Right ventricle myocardium superior (tissue), 1 donor: ENCODE results near the gene CTNNA1. TPM values are rescaled to one million over a fixed set of nuclear protein-coding genes. Genes with fewer than 3 reads are reported as not detected.
"Not testable (repeated sequence)": the region's sequence is repeated elsewhere in the genome, so short reads cannot be mapped to it uniquely, and the experiment has no call there.

Experiments
- ATAC-seq: fragments of 200-7000 bp; cut with Tn5 transposase; one replicate; pipeline ENCODE4 v1.9.1; 2020; ENCODE audit warnings: mild to moderate bottlenecking; ENCODE audit not compliant: poor library complexity
- DNase-seq: peaks from one replicate; pipeline ENCODE4 v3.0.0-alpha.2; 2020
- intact Hi-C: fragments of 100-400 bp; cut with DNase I; formaldehyde crosslinking; loops from one replicate; pipeline ENCODE4 v1.11.2; 2022
- total RNA-seq: library from RNA; stranded (reverse); fragmentation: NEBNext Ultra II Directional; extraction: Animal tissue kit (Norgen Biotek cat#: 25700); gene quantifications from one replicate; pipeline ENCODE4 v1.2.1, GENCODE V29; 2021
- donor health status: DM: no; HTN: yes; CAD: no; lungs with severe emphysema.

The CTNNA1 gene
- total RNA-seq, 1 donor from 2014 or later: 297 TPM

- no peak for ATAC-seq
- DNase-seq: no peak
- intact Hi-C loops: no loop called here
Measured at GRCh38 chr5:138722544-138723177, 30.6 kb upstream of the CTNNA1 start.

- DNase-seq: peak; percentile 71
Measured at GRCh38 chr5:138724470-138725146, 28.6 kb upstream of the CTNNA1 start.

GRCh38 chr5:138725153-138725817, 27.9 kb upstream of the CTNNA1 start:
- ATAC-seq (peak; percentile 82), DNase-seq (peak; percentile 66)
- intact Hi-C loops: no loop called here

More at GRCh38 chr5:138724470-138725146, 28.6 kb upstream of the CTNNA1 start:
- ATAC-seq: peak; percentile 81
- intact Hi-C loops: no loop called here

- peak; percentile 62 for ATAC-seq
Measured at GRCh38 chr5:138725818-138726416, 27.3 kb upstream of the CTNNA1 start.

GRCh38 chr5:138726848-138727247, 26.4 kb upstream of the CTNNA1 start:
- no peak for ATAC-seq

More at GRCh38 chr5:138725818-138726416, 27.3 kb upstream of the CTNNA1 start:
- DNase-seq: no peak
- intact Hi-C loops: no loop called here

GRCh38 chr5:138730496-138730895, 22.7 kb upstream of the CTNNA1 start:
- ATAC-seq, DNase-seq, intact Hi-C loops: not testable (repeated sequence)

More at GRCh38 chr5:138726848-138727247, 26.4 kb upstream of the CTNNA1 start:
- DNase-seq: no peak
- intact Hi-C loops: no loop called here

- ATAC-seq (no peak), DNase-seq (no peak)
- intact Hi-C loops: no loop called here
Measured at GRCh38 chr5:138732466-138732865, 20.8 kb upstream of the CTNNA1 start.

GRCh38 chr5:138732933-138733332, 20.3 kb upstream of the CTNNA1 start:
- no peak for ATAC-seq
- intact Hi-C loops: no loop called here
- no peak for DNase-seq

GRCh38 chr5:138733509-138733908, 19.7 kb upstream of the CTNNA1 start:
- intact Hi-C loops: no loop called here
- ATAC-seq (no peak), DNase-seq (no peak)

- ATAC-seq (no peak), DNase-seq (no peak)
- intact Hi-C loops: no loop called here
Measured at GRCh38 chr5:138736293-138736692, 16.9 kb upstream of the CTNNA1 start.

GRCh38 chr5:138737494-138738265, 15.5 kb upstream of the CTNNA1 start:
- intact Hi-C loops: no loop called here
- DNase-seq (no peak), ATAC-seq (no peak)

GRCh38 chr5:138738399-138738798, 14.8 kb upstream of the CTNNA1 start:
- no peak for DNase-seq
- intact Hi-C loops: no loop called here
- no peak for ATAC-seq

GRCh38 chr5:138739938-138740337, 13.3 kb upstream of the CTNNA1 start:
- ATAC-seq (no peak), DNase-seq (no peak)
- intact Hi-C loops: no loop called here

- intact Hi-C loops: no loop called here
- DNase-seq (no peak), ATAC-seq (no peak)
Measured at GRCh38 chr5:138743484-138743883, 9.7 kb upstream of the CTNNA1 start.

GRCh38 chr5:138745268-138745667, 8.0 kb upstream of the CTNNA1 start:
- DNase-seq: no peak
- no peak for ATAC-seq
- intact Hi-C loops: no loop called here

- no peak for ATAC-seq
- intact Hi-C loops: no loop called here
- no peak for DNase-seq
Measured at GRCh38 chr5:138748630-138749081, 4.6 kb upstream of the CTNNA1 start.

- DNase-seq, ATAC-seq: not testable (repeated sequence)
Measured at GRCh38 chr5:138751344-138751743, 1.9 kb upstream of the CTNNA1 start.

GRCh38 chr5:138752341-138752950, 779 bp upstream of the CTNNA1 start:
- intact Hi-C loops: no loop called here
- DNase-seq (no peak), ATAC-seq (no peak)

More at GRCh38 chr5:138751344-138751743, 1.9 kb upstream of the CTNNA1 start:
- intact Hi-C loops: not testable (repeated sequence)
